K562 (cell line): ENCODE data around the gene ADRM1. TPM values are rescaled to one million over a fixed set of nuclear protein-coding genes. Genes with fewer than 3 reads are reported as not detected.

Source experiments
- ARID1B ChIP-seq: fragments of 450-650 bp; IDR thresholded peaks from 2 replicates; pipeline ENCODE4 v1.6.1; 2016; ENCODE audit warnings: antibody characterized with exemption, mild to moderate bottlenecking, inconsistent platforms
- BRD4 ChIP-seq: fragments of 200-600 bp; sonication (generic); IDR thresholded peaks from 2 replicates; pipeline ENCODE4 v1.6.1; 2017; ENCODE audit warnings: inconsistent platforms
- CAMTA2 ChIP-seq: fragments of 250-450 bp; sonication (Bioruptor Pico); conservative IDR thresholded peaks from 2 replicates; pipeline ENCODE4 v1.5.1; 2022
- CBFA2T2 ChIP-seq: fragments of 450-650 bp; conservative IDR thresholded peaks from 2 replicates; pipeline ENCODE4 v1.6.1; 2017; ENCODE audit warnings: mild to moderate bottlenecking
- CTBP1 ChIP-seq: fragments of 450-650 bp; IDR thresholded peaks from 2 replicates; pipeline ENCODE4 v1.6.1; 2016; ENCODE audit warnings: borderline replicate concordance
- ELF4 ChIP-seq: fragments of 450-650 bp; formaldehyde crosslinking; IDR thresholded peaks from 2 replicates; pipeline ENCODE4 v1.4.0; 2022; ENCODE audit warnings: missing genetic modification characterization
- ESRRB ChIP-seq: fragments of 250-450 bp; sonication (Bioruptor Pico); IDR thresholded peaks from 2 replicates; pipeline ENCODE4 v1.5.0; 2020; ENCODE audit warnings: mild to moderate bottlenecking, moderate library complexity, borderline replicate concordance
- FOXK1 ChIP-seq: sonication (generic); formaldehyde crosslinking; IDR thresholded peaks from 2 replicates; pipeline ENCODE4 v1.8.0; 2022; ENCODE audit warnings: missing genetic modification reagents, mild to moderate bottlenecking, borderline replicate concordance
- GATAD2B ChIP-seq: fragments of 450-650 bp; IDR thresholded peaks from 2 replicates; pipeline ENCODE4 v1.6.1; 2017; ENCODE audit warnings: mild to moderate bottlenecking, borderline replicate concordance
- HOXB6 ChIP-seq: fragments of 250-450 bp; sonication (Bioruptor Pico); IDR thresholded peaks from 2 replicates; pipeline ENCODE4 v1.5.1; 2022; ENCODE audit warnings: mild to moderate bottlenecking, borderline replicate concordance
- NCOA4 ChIP-seq: fragments of 450-650 bp; IDR thresholded peaks from 2 replicates; pipeline ENCODE4 v1.6.1; 2018; ENCODE audit warnings: mild to moderate bottlenecking; ENCODE audit not compliant: partially characterized antibody
- NEUROD1 ChIP-seq: fragments of 150-350 bp; IDR thresholded peaks from 2 replicates; pipeline ENCODE4 v1.6.1; 2014; ENCODE audit warnings: borderline replicate concordance, low read length, low read depth; ENCODE audit not compliant: partially characterized antibody
- NFXL1 ChIP-seq: fragments of 450-650 bp; formaldehyde crosslinking; IDR thresholded peaks from 2 replicates; pipeline ENCODE4 v1.4.0; 2021; ENCODE audit warnings: mild to moderate bottlenecking
- PHF8 ChIP-seq: fragments of 200-600 bp; sonication (generic); IDR thresholded peaks from 2 replicates; pipeline ENCODE4 v1.6.1; 2012; ENCODE audit warnings: mixed run types, mild to moderate bottlenecking, inconsistent platforms, low read length, moderate library complexity, borderline replicate concordance
- PML ChIP-seq: IDR thresholded peaks from 2 replicates; pipeline ENCODE4 v1.6.1; 2012; ENCODE audit warnings: low read length, inconsistent platforms
- PTBP1 ChIP-seq: fragments of 200-400 bp; formaldehyde crosslinking; IDR thresholded peaks from 2 replicates; pipeline ENCODE4 v1.6.1; 2017; ENCODE audit warnings: low read depth, low read length
- RBM17 ChIP-seq: fragments of 200-400 bp; formaldehyde crosslinking; IDR thresholded peaks from 2 replicates; pipeline ENCODE4 v1.6.1; 2017; ENCODE audit warnings: low read depth, mild to moderate bottlenecking, low read length, borderline replicate concordance
- RFX1 ChIP-seq: fragments of 450-650 bp; IDR thresholded peaks from 2 replicates; pipeline ENCODE4 v1.6.1; 2016; ENCODE audit warnings: mild to moderate bottlenecking, moderate library complexity
- RFX7 ChIP-seq: fragments of 250-450 bp; sonication (Bioruptor Pico); IDR thresholded peaks from 2 replicates; pipeline ENCODE4 v1.5.1; 2021; ENCODE audit warnings: mild to moderate bottlenecking
- RUNX1 ChIP-seq: sonication (generic); IDR thresholded peaks from 2 replicates; pipeline ENCODE4 v1.6.1; 2016; ENCODE audit warnings: antibody characterized with exemption, low read depth
- SMARCE1 ChIP-seq: fragments of 450-650 bp; IDR thresholded peaks from 2 replicates; pipeline ENCODE4 v1.7.1; 2016; ENCODE audit warnings: mild to moderate bottlenecking
- SMC3 ChIP-seq: conservative IDR thresholded peaks from 2 replicates; pipeline ENCODE4 v1.6.1; 2011; ENCODE audit warnings: low read depth, low read length, improper control_type of control experiment; ENCODE audit not compliant: insufficient read depth
- TEAD1 ChIP-seq, 2 experiments: fragments of 450-650 bp in 1 of 2; sonication (generic) in 1 of 2; formaldehyde crosslinking; IDR thresholded peaks; 2 replicates each; pipeline versions ENCODE4 v1.4.0 to v1.8.0; 2020 to 2022; ENCODE audit warnings: mild to moderate bottlenecking in 2 of 2, missing genetic modification reagents in 1 of 2
- WHSC1 ChIP-seq: IDR thresholded peaks from one replicate; pipeline ENCODE4 v1.6.1; 2012; ENCODE audit warnings: low read length, control low read depth, inconsistent platforms
- XRCC5 ChIP-seq: fragments of 200-400 bp; formaldehyde crosslinking; IDR thresholded peaks from 2 replicates; pipeline ENCODE4 v1.6.1; 2017; ENCODE audit warnings: low read depth, mild to moderate bottlenecking, low read length
- ZKSCAN3 ChIP-seq: fragments of 250-450 bp; sonication (Bioruptor Pico); IDR thresholded peaks from 2 replicates; pipeline ENCODE4 v1.4.0; 2020
- ZNF224 ChIP-seq: sonication (generic); formaldehyde crosslinking; IDR thresholded peaks from 2 replicates; pipeline ENCODE4 v1.8.0; 2022; ENCODE audit warnings: mild to moderate bottlenecking, missing genetic modification reagents
- ZNF24 ChIP-seq: fragments of 450-650 bp; IDR thresholded peaks from 2 replicates; pipeline ENCODE4 v1.6.1; 2016
- ZNF274 ChIP-seq: IDR thresholded peaks from 2 replicates; pipeline ENCODE4 v1.6.1; 2011; ENCODE audit warnings: low read depth, mild to moderate bottlenecking, low read length, moderate library complexity, borderline replicate concordance
- ZNF444 ChIP-seq: fragments of 250-450 bp; sonication (Bioruptor Pico); IDR thresholded peaks from 2 replicates; pipeline ENCODE4 v1.4.0; 2020; ENCODE audit warnings: mild to moderate bottlenecking, moderate library complexity
- ZNF778 ChIP-seq: fragments of 450-650 bp; formaldehyde crosslinking; IDR thresholded peaks from 2 replicates; pipeline ENCODE4 v1.4.0; 2020; ENCODE audit warnings: mild to moderate bottlenecking, moderate library complexity
- polyA plus RNA-seq, 8 experiments: library from polyadenylated mRNA; depleted of rRNA in 4 of 8; stranded (reverse) in 5 of 8; unstranded in 3 of 8; fragments of >200 nt; fragmentation: Nextera tagmentation in 2 of 8; fragmentation: Illumina TruSeq in 1 of 8; extraction: Ambion mirVana in 2 of 8; extraction: Trizol in 1 of 8; gene quantifications; 2 replicates each; pipeline versions ENCODE4 v1.2.1 to v1.2.3, GENCODE V29; 2011 to 2014; ENCODE audit warnings: inconsistent platforms in 1 of 8, missing spikeins in 1 of 8
- total RNA-seq, 7 experiments: library from RNA; depleted of rRNA in 6 of 7; stranded (reverse); fragments of >200 nt in 6 of 7; fragmentation: Illumina TruSeq in 2 of 7; extraction: Trizol in 2 of 7; gene quantifications; 2 replicates each; pipeline versions ENCODE4 v1.2.1 to v1.2.3, GENCODE V29; 2011 to 2021; ENCODE audit warnings: low replicate concordance in 1 of 7
- TF ChIP-seq, protein P1 (sequence below): fragments of 450-650 bp; formaldehyde crosslinking; IDR thresholded peaks from 2 replicates; pipeline ENCODE4 v1.4.0; 2020; ENCODE audit warnings: mild to moderate bottlenecking, mixed read lengths
- TF ChIP-seq, protein P2 (sequence below): fragments of 250-450 bp; sonication (Bioruptor Pico); IDR thresholded peaks from 2 replicates; pipeline ENCODE4 v1.8.0; 2022; ENCODE audit warnings: moderate library complexity, mild to moderate bottlenecking, inconsistent platforms

Gene ADRM1
- total and polyA plus RNA-seq, 9 of the 15 experiments (the other 6 are each of a cell fraction or from before 2014, with no cell fraction given), result 5.0 to 223 (median 67.4) TPM

DNA sequence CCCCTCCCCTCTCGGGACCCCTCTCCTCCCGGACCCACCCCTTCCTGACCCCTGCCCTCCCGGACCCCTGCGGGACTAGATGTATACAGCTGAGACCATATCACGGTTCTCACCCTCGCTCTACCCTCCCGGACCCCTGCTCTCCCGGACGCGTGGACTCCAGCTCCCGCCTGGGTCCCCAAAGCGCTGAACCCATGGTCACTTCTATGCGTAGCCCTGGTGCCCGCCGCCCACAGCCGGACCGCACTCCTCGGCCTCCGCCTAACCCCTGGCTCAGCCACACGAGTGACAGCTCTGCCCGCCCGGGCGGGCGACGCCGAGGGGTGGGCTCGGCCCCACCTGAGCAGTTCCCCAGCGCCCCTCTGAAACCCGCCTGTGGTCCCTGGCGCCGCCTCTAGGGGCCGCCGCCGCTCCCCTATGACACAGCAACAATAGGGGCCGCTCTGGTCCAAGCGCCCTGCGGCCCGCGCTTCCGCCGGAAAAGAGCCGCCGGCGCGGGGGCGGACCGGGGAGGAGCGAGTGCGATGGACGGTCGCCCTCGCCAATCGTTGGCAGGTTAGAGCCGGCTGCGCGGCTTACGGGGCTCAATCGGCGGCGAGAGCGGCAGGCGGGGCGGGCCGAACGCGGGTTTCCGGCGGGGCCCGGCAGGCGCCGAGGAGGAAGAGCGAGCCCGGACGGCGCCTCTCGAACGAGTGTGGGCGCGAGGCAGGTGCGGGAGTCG is at the start of gene ADRM1 (continued):
- TF ChIP-seq BRD4 (no peak), NFXL1 (CRISPR knock-in tag) (no peak), ZNF778 (no peak), CTBP1 (peak; percentile 93), CBFA2T2 (no peak), TEAD1 (CRISPR knock-in tag; IDR thresholded peaks at IDR 0.05) (no peak), SMC3 (no peak), PML (peak; percentile 55; the same call in 1 of the 2 replicates), ZNF274 (no peak), XRCC5 (peak; percentile 85; the same call in 1 of the 2 replicates), ELF4 (CRISPR knock-in tag) (no peak), ZNF24 (no peak), PTBP1 (no peak), HOXB6 (CRISPR knock-in tag) (no peak), ZNF444 (CRISPR knock-in tag) (no peak), ESRRB (no peak), FOXK1 (CRISPR knock-in tag) (no peak), GATAD2B (peak; percentile 85; the same call in 1 of the 2 replicates), ARID1B (no peak), WHSC1 (no peak), ZKSCAN3 (CRISPR knock-in tag) (no peak), RBM17 (no peak), SMARCE1 (no peak), NEUROD1 (peak; percentile 64), RFX1 (no peak), RFX7 (CRISPR knock-in tag) (no peak), NCOA4 (no peak), ZNF224 (no peak), PHF8 (peak; percentile 79; the same call in 1 of the 2 replicates), CAMTA2 (no peak), RUNX1 (no peak)
- TF ChIP-seq, protein P1, sequence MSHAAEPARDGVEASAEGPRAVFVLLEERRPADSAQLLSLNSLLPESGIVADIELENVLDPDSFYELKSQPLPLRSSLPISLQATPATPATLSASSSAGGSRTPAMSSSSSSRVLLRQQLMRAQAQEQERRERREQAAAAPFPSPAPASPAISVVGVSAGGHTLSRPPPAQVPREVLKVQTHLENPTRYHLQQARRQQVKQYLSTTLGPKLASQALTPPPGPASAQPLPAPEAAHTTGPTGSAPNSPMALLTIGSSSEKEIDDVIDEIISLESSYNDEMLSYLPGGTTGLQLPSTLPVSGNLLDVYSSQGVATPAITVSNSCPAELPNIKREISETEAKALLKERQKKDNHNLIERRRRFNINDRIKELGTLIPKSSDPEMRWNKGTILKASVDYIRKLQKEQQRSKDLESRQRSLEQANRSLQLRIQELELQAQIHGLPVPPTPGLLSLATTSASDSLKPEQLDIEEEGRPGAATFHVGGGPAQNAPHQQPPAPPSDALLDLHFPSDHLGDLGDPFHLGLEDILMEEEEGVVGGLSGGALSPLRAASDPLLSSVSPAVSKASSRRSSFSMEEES (CRISPR knock-in tag), result no peak
- TF ChIP-seq, protein P2, sequence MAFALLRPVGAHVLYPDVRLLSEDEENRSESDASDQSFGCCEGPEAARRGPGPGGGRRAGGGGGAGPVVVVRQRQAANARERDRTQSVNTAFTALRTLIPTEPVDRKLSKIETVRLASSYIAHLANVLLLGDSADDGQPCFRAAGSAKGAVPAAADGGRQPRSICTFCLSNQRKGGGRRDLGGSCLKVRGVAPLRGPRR, result no peak
